ENCODE results near the gene SETBP1. TPM values are rescaled to one million over a fixed set of nuclear protein-coding genes. Genes with fewer than 3 reads are reported as not detected.

SETBP1 gene
- total RNA-seq, 1 donor from 2014 or later = 72.8 TPM

GRCh38 chr18:44725300-44726058, 44.8 kb downstream of the SETBP1 start:
- ATAC-seq (ENCODE audit: low read depth) (peak; percentile 59), DNase-seq (peak; percentile 41)
- H3K4me3 Mint-ChIP-seq = peak overlapping the region; percentile 70
- H3K27ac Mint-ChIP-seq = peak overlapping the region; percentile 88
- intact Hi-C loops (cut with micrococcal nuclease) = loop anchor here (1.0 to 2.0 kb wide), 7 partner anchors 34 to 487 kb away; partner anchors contain the start of gene SETBP1
- H3K4me1 Mint-ChIP-seq = peaks cover 99% of the 10 kb centered on the region
- peaks cover 2% of the 10 kb centered on the region for H3K36me3 Mint-ChIP-seq (ENCODE audit: low read depth)
- no peaks in the 10 kb centered on the region for H3K9me3 Mint-ChIP-seq
- ChIA-PET CTCF (interaction anchor here (0.8 to 1.4 kb wide), 5 partner anchors 34 to 487 kb away, joined by 3 to 7 read pairs (median 3); no protein-coding TSS in a partner anchor), POLR2A (interaction anchor here (0.6 to 13.2 kb wide), 9 partner anchors 12 to 381 kb away, joined by 3 to 111 read pairs (median 4); partner anchors contain the start of gene SETBP1)
- TF ChIP-seq CTCF (IDR thresholded peaks at IDR 0.05) = no peak
- H3K27me3 Mint-ChIP-seq = no peaks in the 10 kb centered on the region

- Mint-ChIP-seq H3K4me1 (peaks cover 99% of the 10 kb centered on the region), H3K27ac (peak overlapping the region; percentile 88)
- no peak for ATAC-seq (ENCODE audit: low read depth)
Observed at GRCh38 chr18:44726059-44726421, 45.4 kb downstream of the SETBP1 start.

GRCh38 chr18:44727291-44727690, 46.6 kb downstream of the SETBP1 start:
- Mint-ChIP-seq H3K4me1 (peaks cover 99% of the 10 kb centered on the region), H3K36me3 (ENCODE audit: low read depth) (peaks cover 5% of the 10 kb centered on the region), H3K9me3 (no peaks in the 10 kb centered on the region), H3K4me3 (no peak overlapping the region), H3K27me3 (no peaks in the 10 kb centered on the region), H3K27ac (peak overlapping the region; percentile 67)
- CTCF ChIA-PET = no interaction called here
- ATAC-seq (ENCODE audit: low read depth) (no peak), DNase-seq (no peak)
- intact Hi-C loops (cut with micrococcal nuclease) = no loop called here
- POLR2A ChIA-PET = interaction anchor here (5.9 to 13.2 kb wide), 2 partner anchors 30 to 48 kb away, joined by 91 to 111 read pairs; partner anchors contain the start of gene SETBP1
- no peak for TF ChIP-seq CTCF (IDR thresholded peaks at IDR 0.05)

More at GRCh38 chr18:44726059-44726421, 45.4 kb downstream of the SETBP1 start:
- Mint-ChIP-seq H3K27me3 (no peaks in the 10 kb centered on the region), H3K36me3 (ENCODE audit: low read depth) (no peaks in the 10 kb centered on the region), H3K9me3 (no peaks in the 10 kb centered on the region), H3K4me3 (peak overlapping the region; percentile 70)
- POLR2A ChIA-PET = interaction anchor here (0.7 to 13.2 kb wide), 8 partner anchors 12 to 380 kb away, joined by 3 to 111 read pairs (median 4); partner anchors contain the start of gene SETBP1
- DNase-seq = no peak
- CTCF ChIA-PET = interaction anchor here (0.8 to 1.4 kb wide), 3 partner anchors 42 to 486 kb away, joined by 3 to 7 read pairs (median 3); no protein-coding TSS in a partner anchor
- intact Hi-C loops (cut with micrococcal nuclease) = no loop called here
- TF ChIP-seq CTCF (IDR thresholded peaks at IDR 0.05) = no peak

GRCh38 chr18:44729631-44730101, 49.0 kb downstream of the SETBP1 start:
- no peaks in the 10 kb centered on the region for H3K9me3 Mint-ChIP-seq
- peaks cover 99% of the 10 kb centered on the region for H3K4me1 Mint-ChIP-seq
- no peak for TF ChIP-seq CTCF (IDR thresholded peaks at IDR 0.05)
- ChIA-PET POLR2A (interaction anchor here (0.9 to 13.2 kb wide), 7 partner anchors 11 to 57 kb away, joined by 3 to 111 read pairs (median 5); partner anchors contain the start of gene SETBP1), CTCF (interaction anchor here (0.9 to 1.7 kb wide), 2 partner anchors 30 to 49 kb away, joined by 3 to 5 read pairs; partner anchors contain the start of gene SETBP1)
- DNase-seq (no peak), ATAC-seq (ENCODE audit: low read depth) (peak; percentile 49)
- H3K27ac Mint-ChIP-seq = peak overlapping the region; percentile 88
- intact Hi-C loops (cut with micrococcal nuclease) = loop anchor here (5.0 kb wide), 1 partner anchor 113 kb away; no protein-coding TSS in a partner anchor
- H3K27me3 Mint-ChIP-seq = no peaks in the 10 kb centered on the region
- peaks cover 11% of the 10 kb centered on the region for H3K36me3 Mint-ChIP-seq (ENCODE audit: low read depth)
- peak overlapping the region; percentile 42 for H3K4me3 Mint-ChIP-seq
